Activated CD4-positive, CD25-positive, alpha-beta regulatory T cell (primary cell): ENCODE measurements around the gene ZNF124.
A peak's percentile ranks its signal among the peaks of the same experiment; 100 is the strongest.
"Not testable (repeated sequence)": the region's sequence is repeated elsewhere in the genome, so short reads cannot be mapped to it uniquely, and the experiment has no call there.

ENCODE experiments used
- DNase-seq, 4 experiments: peaks; one replicate each; lab custom pipeline; 2025; lab: John Stamatoyannopoulos, UW

ZNF124 gene

DNA sequence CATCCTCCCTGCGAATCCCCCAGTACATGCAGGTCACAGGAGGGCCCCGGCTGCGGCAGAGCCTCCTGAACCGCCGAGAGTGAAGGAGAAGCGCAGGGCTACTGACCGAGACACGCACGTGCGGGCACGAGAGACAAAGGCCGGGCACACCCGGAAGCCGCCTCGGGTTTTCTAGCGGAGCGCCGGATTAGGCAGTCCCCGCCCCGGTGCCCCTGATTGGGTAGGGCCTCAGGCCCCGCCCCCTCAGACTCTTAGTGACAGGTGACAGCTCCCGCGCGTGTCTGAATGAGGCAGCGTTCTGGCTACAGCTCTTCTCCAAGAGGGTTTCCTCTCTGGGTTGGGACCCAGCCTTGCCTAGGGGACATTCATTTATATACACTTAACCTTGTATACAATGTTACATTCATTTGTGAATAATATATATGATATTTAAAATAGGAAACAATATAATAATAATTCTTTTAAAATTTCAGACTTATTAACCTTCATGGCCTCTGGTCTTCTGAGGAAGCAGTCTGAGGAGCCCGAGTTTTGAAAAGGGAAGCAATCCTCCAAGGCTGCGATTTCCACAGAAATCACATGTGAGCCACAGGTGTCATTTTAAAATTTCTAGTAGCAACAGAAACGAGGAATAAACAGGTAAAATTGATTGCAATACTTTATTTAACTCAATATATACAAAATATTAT is at the start of gene ZNF124:
Gene ZNF124, minus strand, starts transcription at position 146 of the 689 bp plus-strand sequence. Its CDS starts 143 bp downstream, at position 3.
- not testable (repeated sequence) for DNase-seq

DNA sequence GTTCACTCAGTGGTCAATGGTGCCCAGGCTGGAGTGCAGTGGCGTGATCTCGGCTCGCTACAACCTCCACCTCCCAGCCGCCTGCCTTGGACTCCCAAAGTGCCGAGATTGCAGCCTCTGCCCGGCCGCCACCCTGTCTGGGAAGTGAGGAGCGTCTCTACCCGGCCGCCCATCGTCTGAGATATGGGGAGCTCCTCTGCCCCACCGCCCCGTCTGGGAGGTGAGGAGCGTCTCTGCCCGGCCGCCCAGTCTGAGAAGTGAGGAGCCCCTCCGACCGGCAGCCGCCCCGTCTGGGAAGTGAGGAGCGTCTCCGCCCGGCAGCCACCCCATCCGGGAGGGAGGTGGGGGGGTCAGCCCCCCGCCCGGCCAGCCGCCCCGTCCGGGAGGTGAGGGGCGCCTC is 48.5 kb upstream of the ZNF124 start:
- not testable (repeated sequence) for DNase-seq

DNA sequence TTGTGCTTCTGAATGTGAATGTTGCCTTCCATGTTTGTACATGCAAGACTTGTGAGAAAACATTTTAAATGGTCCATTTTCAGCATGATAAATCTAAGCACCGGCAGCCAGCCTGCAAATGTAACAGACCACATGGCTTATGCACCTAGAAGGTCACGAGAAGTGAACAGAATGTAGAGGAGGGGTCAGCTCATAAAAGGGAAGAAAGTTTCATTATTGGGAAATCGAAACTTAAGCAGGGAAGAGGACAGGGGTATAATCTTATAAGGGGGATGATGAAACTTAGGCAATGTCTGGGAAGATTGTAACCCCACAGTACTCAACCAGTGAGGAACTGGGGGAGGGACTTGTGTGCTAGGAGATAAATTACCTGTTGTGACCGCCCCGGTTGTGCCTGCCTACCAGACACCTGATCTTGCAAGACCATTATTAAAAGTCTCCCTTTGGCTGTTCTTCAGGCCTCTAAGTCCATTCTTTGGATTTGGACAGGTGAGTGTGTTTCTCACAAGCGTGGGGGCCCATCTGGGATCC is 46.4 kb upstream of the ZNF124 start:
- no peak for DNase-seq

DNA sequence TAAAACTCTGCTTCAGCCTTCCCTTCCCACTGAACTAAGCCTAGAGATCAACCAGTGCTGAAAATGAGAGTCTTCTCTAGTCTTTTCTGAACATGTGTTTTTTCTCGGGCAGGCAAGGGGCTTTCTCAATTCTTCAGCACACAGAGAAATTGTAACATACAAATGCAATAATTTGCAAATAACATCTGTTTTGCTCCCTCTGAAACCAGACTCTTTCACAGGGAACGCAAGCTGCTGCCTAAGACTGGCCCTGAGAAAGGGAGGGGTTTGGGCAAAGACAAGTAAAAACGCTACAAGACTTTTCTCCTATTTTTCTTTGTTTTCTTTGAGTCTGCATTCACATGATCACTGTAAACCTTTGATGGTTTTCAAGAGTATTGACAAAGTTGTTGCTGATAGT is 44.4 kb upstream of the ZNF124 start:
- DNase-seq, result no peak

DNA sequence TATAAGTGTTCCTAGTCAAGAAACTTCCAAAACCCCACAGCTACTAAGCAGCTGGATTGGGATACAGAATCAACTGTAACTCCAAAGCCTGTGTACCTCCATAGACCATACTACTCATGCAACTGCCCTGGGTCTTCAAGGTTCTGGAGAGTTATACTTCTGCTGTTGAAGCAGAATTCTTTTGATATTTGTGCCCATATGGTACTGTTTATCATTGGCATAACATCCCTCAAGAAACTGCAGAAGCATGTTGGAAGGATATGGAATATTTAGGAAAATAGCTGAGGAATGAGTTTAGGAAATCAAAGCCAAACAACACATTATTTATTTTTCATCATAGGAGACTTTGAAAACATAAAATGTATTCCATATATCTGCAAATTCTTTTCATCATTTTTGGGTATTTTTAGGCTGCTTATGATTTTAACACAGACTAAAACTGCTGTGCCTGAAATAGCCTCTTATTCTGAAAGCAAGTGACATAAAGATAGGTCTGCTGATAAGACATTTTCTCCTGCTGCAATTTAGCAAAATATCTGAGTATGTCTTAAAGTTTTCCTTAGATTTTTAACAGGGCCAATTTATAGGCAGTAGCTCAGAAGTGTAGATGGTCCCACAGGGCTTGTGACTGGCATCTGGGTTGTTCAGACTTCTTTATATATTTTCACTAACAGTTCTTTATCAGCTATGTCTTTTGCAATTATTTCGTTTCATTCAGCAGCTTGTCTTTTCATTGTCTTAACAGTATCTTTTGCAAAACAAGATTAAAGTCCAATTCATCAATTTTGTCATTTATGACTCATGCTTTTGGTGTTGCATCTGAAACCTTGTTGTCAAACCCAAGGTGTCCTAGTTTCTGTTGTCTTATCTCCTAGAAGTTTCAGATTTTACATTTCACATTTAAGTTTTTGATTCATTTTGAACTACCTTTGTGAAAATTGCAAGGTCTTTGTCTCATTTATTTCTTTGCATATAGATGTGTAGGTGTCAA is 41.1 kb upstream of the ZNF124 start:
- no peak for DNase-seq

DNA sequence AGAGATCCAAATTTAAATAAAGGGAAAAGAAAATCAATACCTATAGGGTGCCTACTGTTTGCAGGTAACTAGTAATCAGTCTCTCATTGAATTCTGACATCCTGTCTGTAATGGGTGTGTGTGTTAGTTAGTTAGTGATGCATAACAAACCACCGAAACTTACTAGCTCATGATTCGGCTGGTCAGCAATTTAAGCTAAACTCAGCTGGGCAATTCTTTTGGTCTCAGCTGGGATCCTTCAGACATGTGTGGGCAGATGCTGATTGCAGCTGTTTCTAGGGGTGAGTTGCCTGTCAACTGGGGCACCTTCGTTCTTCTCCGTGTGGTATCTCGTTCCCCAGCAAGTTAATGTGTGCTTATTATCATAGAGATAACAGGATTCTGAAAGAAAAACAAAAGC is 40.2 kb upstream of the ZNF124 start:
- no peak for DNase-seq

DNA sequence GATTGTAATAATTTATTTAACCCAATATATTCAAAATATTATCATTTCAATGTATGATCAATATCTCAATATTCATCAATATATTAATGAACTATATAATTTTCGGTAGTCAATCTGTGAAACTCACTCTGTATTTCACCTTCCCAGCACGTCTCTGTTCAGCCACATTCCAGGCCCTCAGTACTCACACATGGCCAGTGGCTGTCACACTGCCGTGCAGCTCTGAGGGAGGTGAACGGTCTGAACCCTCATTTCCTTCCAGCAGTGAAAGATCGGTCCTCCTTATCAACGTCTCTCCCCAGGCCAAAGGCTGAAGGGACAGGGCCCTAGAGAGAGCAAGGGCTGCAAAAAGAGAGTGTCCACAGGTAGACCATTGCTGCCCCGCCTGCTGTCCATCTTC is 39.5 kb upstream of the ZNF124 start:
- DNase-seq, result no peak

DNA sequence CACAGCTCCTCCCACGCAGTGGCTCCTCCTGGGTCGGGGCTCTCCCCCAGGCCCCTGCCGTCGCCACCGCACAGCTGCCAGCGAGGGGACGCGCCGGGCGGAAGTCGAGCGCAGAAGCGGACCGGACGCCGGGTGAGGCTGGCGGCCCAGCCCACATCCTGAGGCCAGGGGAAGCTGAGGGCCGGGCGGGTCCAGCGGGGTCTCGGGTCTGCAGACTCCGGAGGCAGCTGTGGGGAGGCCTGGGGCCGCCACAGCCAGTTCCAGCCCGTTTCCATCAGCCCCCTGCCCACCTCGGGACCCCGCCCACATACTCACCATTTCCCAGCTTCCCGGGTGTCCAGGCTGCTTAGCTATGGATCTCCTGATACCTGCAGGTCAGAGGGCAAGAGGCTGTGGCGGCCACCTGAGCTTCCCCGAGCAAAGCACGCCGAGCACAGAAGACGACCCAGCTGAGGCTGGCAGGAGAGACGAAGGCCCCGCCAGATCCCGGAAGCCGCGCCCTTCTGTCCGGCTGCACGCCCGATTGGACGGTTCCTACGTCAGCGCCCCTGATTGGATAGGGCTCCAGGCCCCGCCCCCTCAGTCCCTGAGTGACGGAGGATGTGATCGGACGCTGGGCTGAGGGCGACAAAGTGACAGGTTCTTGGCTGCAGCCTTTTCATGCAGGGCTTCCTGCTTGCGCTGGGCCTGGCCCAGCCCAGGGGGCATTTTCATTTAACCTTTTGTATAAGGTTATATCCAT is 38.7 kb upstream of the ZNF124 start:
- peak; percentile 85 to 92 (median 88) for DNase-seq

DNA sequence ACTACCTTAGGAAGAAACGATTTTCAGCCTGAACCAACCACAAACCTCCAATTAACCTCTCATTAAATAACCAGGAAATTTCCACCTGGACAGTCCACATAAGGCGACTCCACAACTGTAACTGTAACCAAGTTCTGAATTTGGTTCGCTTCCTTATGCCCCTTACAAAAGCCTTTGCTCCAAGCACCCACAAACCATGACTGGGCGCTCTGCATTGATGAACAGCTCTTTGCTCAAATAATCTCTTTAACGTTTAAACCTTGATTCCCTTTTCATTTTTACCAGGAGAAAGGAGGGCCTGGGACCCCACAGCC is 38.2 kb upstream of the ZNF124 start:
- no peak for DNase-seq

DNA sequence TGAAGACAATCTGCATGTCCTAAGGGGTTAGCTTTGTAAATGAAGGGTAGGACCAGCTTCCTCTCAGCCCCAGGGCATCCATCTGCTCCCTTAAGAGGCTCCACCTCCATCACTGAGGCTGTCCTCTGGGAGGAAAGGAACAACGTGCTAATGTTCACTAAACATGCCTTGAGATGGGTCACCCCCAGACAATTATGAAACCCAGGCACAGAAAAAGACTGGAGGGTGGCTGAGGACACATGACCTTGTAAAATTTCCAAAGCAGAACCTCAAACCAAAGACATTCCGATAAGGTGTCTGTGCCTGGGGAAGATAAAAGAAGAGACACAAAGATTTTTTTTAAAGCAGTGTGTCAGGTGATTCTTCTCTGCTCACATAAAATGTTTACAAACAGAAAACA is 37.6 kb upstream of the ZNF124 start:
- no peak for DNase-seq

DNA sequence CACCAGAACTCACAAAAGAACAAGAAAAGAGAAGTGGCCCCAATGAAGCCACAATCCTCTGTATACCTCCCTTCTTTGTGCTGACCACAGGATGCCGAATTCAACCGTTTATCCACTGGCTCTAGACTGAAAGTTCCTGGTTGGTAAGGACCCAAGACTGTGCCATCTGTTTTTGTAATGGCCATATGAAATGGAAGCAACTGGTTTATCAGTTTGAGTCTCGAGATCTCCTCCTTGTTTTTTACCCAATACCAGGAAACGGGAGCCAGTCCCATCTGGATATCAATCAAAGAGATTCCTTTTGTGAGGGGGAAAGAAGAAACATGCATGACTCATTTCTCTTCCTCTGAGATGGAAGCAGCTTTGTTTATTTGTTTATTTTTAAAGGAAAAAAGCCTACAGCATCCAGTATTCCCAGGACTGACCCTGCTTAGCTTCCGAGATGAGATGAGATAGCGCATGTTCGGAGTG is 32.4 kb upstream of the ZNF124 start:
- DNase-seq, result no peak

DNA sequence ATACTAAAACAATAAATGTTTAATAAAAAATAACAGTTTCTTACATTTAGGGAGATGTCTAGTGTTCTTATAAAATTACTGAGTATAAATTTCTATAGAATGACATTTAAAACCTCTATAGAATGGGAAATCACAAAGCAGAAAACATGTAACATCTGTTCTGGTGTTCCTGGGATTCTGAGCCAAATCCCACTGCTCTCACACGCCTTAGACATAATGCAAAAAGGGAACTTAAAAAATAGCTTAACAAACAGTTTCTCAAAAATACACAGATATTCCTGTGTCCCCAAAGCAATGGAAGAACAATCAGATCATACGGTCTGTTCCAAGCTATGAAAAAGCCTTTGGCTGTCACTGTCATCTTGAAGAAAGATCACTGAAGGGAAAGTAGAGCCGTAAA is 27.0 kb upstream of the ZNF124 start:
- DNase-seq, result no peak

DNA sequence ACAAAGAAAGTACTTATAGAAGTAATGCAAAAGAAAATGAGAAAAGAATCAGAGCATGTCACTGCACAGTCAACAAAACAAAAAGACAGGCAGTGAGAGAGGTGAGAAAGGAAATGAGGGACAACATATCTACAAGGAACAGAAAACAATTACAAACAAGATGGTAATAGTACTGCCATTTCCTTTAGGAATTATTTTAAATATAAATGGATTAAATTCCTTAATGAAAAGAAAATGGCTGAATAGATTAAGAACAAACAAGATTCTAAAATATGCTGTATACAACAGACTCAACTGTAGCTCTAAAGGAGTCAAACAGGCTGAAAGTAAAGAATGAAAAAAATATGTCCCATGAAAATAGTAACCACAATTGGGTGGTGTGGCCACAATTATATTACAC is 22.1 kb upstream of the ZNF124 start:
- no peak for DNase-seq

DNA sequence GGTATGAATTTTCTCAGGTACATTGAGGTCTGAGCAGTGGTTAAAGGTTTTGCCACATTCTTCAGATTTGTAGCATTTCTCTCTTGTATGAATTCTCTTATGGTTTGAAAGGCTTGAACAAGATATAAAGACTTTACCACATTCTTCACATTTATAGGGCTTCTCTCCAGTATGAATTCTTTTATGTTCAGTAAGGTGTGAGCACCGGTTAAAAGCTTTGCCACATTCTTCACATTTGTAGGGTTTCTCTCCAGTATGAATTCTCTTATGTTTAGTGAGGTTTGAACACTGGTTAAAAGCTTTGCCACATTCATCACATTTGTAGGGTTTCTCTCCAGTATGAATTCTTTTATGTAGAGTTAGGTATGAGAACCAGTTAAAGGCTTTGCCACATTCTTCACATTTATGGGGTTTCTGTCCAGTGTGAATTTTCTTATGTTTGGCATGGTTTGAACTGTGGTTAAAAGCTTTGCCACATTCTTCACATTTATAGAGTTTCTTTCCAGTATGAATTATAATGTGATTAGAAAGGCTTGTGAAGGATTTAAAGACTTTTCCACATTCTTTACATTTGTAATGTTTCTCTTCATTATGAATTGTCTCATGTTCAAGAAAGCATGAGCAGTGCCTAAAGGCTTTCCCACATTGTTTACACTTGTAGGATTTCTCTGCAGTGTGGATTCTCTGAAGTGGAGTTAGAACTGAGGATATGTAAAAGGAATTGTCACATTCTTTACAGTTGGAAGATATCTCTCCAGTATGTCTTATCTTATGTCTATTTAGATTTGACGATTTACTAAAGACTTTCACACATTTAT is 18.4 kb upstream of the ZNF124 start:
- no peak for DNase-seq

DNA sequence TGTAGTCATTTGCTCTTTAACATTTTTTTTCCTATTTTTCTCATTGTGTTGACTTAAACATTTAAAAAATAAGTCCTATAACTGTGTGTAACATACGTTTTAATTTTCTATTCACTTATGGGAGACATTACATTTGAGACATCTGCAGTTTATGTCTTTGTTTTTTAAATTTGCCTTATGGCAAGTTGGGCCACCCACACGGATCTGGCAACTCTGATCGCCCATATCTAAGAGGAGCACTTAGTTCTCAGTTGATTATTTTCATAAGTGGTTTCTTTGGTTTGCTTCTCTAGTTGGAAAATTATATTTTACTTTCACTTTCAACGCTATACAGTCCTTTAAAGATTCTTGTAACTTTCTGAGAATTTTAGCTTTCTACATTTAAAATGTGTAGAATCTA is 13.8 kb upstream of the ZNF124 start:
- no peak for DNase-seq

DNA sequence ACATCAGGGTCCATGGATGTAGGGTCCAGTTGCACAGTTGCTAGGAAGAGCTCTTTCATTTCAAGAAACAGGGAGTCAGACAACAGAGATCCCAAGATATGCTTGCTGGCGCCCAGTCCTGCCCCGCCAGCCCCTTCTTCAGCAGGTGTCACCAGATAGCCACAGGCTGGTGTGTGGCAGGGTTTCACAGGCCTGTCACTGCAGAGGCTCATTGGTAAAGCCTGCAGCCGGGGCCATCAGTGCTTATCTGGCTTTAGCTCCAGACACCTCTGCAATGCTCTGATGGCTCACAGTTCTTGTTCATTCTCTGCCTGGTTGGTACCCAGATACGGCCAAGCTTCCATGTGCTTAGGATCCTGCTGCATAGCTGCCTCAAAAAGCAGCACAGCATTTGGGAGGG is 12.4 kb upstream of the ZNF124 start:
- DNase-seq, result no peak

DNA sequence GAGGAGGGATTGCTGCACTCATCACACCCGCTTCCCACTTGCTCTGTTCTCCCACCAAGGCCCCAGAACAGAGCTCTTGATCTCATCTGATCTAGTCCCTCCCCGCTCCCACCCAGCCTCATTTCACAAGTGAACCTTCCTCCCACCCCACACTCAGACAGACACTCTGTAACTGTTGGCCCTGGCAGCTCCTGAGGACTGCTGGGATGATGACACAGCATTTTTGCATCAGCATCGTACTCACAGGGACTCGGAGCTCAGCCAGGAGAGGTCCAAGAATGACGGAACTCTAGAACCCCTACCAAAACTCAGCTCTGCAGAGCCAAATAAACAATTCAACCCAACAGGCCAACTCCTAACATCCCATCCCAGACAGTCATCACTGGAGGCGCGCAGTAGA is 11.2 kb upstream of the ZNF124 start:
- no peak for DNase-seq

DNA sequence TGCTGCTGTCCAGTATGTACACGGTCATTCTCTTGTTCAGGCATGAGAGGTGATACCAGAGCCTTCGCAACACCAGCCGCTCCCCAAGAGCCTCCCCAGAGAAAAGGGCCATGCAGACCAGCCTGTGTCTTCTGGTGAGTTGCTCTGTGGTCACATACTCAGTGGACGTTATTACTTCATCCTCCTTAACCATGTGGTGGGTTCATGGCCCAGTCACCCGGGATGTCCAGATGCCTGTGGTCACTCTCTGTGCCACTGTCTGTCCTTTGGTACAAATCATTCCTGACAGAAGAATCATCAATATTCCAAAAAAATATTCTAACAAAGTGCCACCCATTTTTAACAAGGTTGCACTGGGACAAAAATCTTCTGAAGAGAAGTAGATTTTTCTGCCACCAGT is 8.8 kb upstream of the ZNF124 start:
- DNase-seq, result no peak

DNA sequence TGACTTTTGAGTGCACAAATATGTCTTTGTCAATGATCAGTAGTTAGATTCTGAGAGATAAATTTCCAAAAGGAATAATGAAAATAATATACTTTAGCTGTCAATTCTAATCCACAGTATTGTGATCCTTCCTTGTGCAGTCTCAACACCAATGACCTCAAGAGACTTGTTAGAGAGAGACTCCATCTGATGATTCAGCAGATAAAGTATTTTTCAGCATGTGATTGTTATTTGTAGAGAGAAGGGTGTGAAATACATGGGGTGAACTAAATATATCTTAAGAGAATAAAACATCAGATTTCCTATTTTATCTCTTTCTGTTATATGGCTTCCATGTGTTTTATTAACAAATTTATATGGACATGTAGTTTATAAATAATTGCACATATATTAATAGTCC is 5.9 kb upstream of the ZNF124 start:
- DNase-seq, result no peak

DNA sequence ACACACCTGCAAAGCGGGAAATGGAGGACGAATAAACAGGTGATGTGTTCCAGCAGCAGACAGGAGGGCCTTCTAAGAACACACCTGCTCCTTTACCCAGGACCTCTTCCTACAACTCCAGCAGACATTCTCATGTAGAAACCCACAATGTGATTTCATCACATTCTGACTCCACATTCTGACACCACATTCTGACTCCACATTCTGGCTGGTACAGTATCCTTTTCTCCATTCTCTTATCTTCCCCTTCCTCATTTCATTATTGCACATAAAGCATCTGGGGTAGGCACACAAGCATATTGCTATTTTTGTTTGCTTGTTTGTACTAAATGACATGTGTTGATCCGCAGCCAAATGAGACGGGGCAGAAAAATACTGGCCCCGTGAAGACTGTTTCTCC is 3.6 kb upstream of the ZNF124 start:
- no peak for DNase-seq

DNA sequence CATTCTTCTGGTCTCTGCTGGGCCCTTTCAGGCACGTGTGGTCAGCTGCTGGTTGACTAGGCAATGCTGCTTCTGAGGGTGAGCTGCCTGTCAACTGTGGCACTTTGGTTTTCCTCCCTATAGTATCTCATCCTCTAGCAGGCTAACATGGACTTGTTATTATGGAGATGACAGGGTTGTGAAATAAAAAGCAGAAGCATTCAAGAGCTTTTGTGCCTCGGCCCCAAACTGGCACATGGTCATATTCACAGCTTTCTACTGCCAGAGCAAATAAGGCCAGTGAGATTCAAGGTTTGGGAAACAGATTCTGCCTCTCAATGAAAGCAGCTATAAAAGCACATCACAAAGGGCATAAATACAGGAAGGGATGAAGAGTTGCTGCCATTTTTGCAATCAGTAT is 1.6 kb upstream of the ZNF124 start:
- no peak for DNase-seq
